ENCODE measurements around the gene ITGB4. TPM values are rescaled to one million over a fixed set of nuclear protein-coding genes. Genes with fewer than 3 reads are reported as not detected.

Gene ITGB4
- total and polyA plus RNA-seq, 10 of the 15 experiments (the other 5 are each of a cell fraction or from before 2014, with no cell fraction given): 0.06 to 1.6 (median 0.27) TPM; not detected in 2

- Histone ChIP-seq H3K9ac (ENCODE audit: control insufficient read depth, insufficient read depth, low read length) (no peak overlapping the region), H2AFZ (ENCODE audit: control insufficient read depth, low read depth, low read length) (no peak overlapping the region), H3K27ac (ENCODE audit: control insufficient read depth, insufficient read depth) (no peak overlapping the region), H3K27me3 (replicated peaks in 1 of 2; ENCODE audit: control insufficient read depth in 2 of 2, insufficient read depth in 2 of 2, low read length in 1 of 2) (no peaks in the 10 kb centered on the region), H3K9me3 (replicated peaks; ENCODE audit: control insufficient read depth, insufficient read depth, low read length) (no peaks in the 10 kb centered on the region; the same call in 2 of the 3 replicates), H4K20me1 (ENCODE audit: control insufficient read depth, insufficient read depth) (no peaks in the 10 kb centered on the region), H3K36me3 (ENCODE audit: control insufficient read depth in 2 of 2, insufficient read depth in 2 of 2, low read length in 1 of 2) (peaks cover 0 to 20% of the 10 kb centered on the region in 2 experiments; a peak in 2 of 4 replicates), H3K4me1 (ENCODE audit: control insufficient read depth, insufficient read depth, low read length) (peaks cover 43% of the 10 kb centered on the region), H3K79me2 (ENCODE audit: control insufficient read depth, insufficient read depth, low read length) (peaks cover 45% of the 10 kb centered on the region), H3K4me2 (ENCODE audit: control insufficient read depth, insufficient read depth) (peak overlapping the region; percentile 9; the same call in 1 of the 2 replicates), H3K4me3 (no peak overlapping the region)
- ChIA-PET SMC1A (ENCODE audit: uncharacterized antibody, unreplicated experiment) (no interaction called here), CTCF (interaction anchor here (0.9 to 13.2 kb wide), 7 partner anchors 9 to 68 kb away, joined by 3 to 134 read pairs (median 10); no protein-coding TSS in a partner anchor), POLR2A (no interaction called here), RAD21 (ENCODE audit: unreplicated experiment) (interaction anchor here (1.2 to 3.5 kb wide), 2 partner anchors 64 to 69 kb away, joined by 4 to 21 read pairs; no protein-coding TSS in a partner anchor)
- in situ Hi-C loops (cut with MboI) (no loop called here), intact Hi-C loops (cut with micrococcal nuclease; ENCODE audit: unreplicated experiment) (no loop called here)
- FAIRE-seq: no peak
- TF ChIP-seq RUNX3 (IDR thresholded peaks at IDR 0.05; ENCODE audit: low read length): no peak
- TF ChIP-seq CEBPB (IDR thresholded peaks at IDR 0.05; ENCODE audit: borderline replicate concordance in 1 of 2, low read depth in 2 of 2, low read length in 2 of 2): no peak
- no peak for TF ChIP-seq BMI1 (IDR thresholded peaks at IDR 0.05; ENCODE audit: borderline replicate concordance)
- TF ChIP-seq GABPA (IDR thresholded peaks at IDR 0.05; ENCODE audit: low read depth): no peak
- no peak for TF ChIP-seq STAT1 (conservative IDR thresholded peaks at IDR 0.05)
- no peak for DNase-seq (ENCODE audit: low read depth, low spot score)
- no peak for ATAC-seq
- no TSS peak for BruUV-seq (replicated peaks)
- WGBS (ENCODE audit: insufficient coverage, insufficient replicate concordance, low lambda C conversion rate, missing lambda C conversion rate): 79% methylated on average over 7 of the region's 7 CpGs
Measured at GRCh38 chr17:75684924-75685323, 36.3 kb upstream of the ITGB4 start.

- H3K79me2 ChIP-seq (ENCODE audit: control insufficient read depth, insufficient read depth, low read length): peaks cover 50% of the 10 kb centered on the region
- RAD21 ChIA-PET (ENCODE audit: unreplicated experiment): interaction anchor here (0.7 to 3.5 kb wide), 3 partner anchors 60 to 68 kb away, joined by 3 to 21 read pairs (median 4); no protein-coding TSS in a partner anchor
- H3K36me3 ChIP-seq (ENCODE audit: control insufficient read depth in 2 of 2, insufficient read depth in 2 of 2, low read length in 1 of 2): peaks cover 0 to 22% of the 10 kb centered on the region in 2 experiments; a peak in 3 of 4 replicates
- SMC1A ChIA-PET (ENCODE audit: uncharacterized antibody, unreplicated experiment): interaction anchor here (0.9 kb wide), 1 partner anchor 9 kb away, joined by 3 read pairs; no protein-coding TSS in a partner anchor
- no peak overlapping the region for H3K9ac ChIP-seq (ENCODE audit: control insufficient read depth, insufficient read depth, low read length)
- no peak for DNase-seq (ENCODE audit: low read depth, low spot score)
- intact Hi-C loops (cut with micrococcal nuclease; ENCODE audit: unreplicated experiment) (no loop called here), in situ Hi-C loops (cut with MboI) (no loop called here)
- no peaks in the 10 kb centered on the region; the same call in 2 of the 3 replicates for H3K9me3 ChIP-seq (replicated peaks; ENCODE audit: control insufficient read depth, insufficient read depth, low read length)
- H3K4me3 ChIP-seq: peak overlapping the region; percentile 42; the same call in 1 of the 2 replicates
- CTCF ChIA-PET: interaction anchor here (0.7 to 13.2 kb wide), 9 partner anchors 10 to 68 kb away, joined by 3 to 134 read pairs (median 4); no protein-coding TSS in a partner anchor
- 2% methylated on average over 3 of the region's 3 CpGs for WGBS (ENCODE audit: insufficient coverage, insufficient replicate concordance, low lambda C conversion rate, missing lambda C conversion rate)
- H3K4me2 ChIP-seq (ENCODE audit: control insufficient read depth, insufficient read depth): no peak overlapping the region
- no peak for FAIRE-seq
- no TSS peak for BruUV-seq (replicated peaks)
- peak overlapping the region; percentile 84 for H3K27ac ChIP-seq (ENCODE audit: control insufficient read depth, insufficient read depth)
- POLR2A ChIA-PET: interaction anchor here (0.6 kb wide), 1 partner anchor 527 kb away, joined by 3 read pairs; no protein-coding TSS in a partner anchor
- no peaks in the 10 kb centered on the region for H3K27me3 ChIP-seq (replicated peaks in 1 of 2; ENCODE audit: control insufficient read depth in 2 of 2, insufficient read depth in 2 of 2, low read length in 1 of 2)
- ATAC-seq: no peak
- H3K4me1 ChIP-seq (ENCODE audit: control insufficient read depth, insufficient read depth, low read length): peaks cover 45% of the 10 kb centered on the region
- no peaks in the 10 kb centered on the region for H4K20me1 ChIP-seq (ENCODE audit: control insufficient read depth, insufficient read depth)
- no peak overlapping the region for H2AFZ ChIP-seq (ENCODE audit: control insufficient read depth, low read depth, low read length)
- no peak for TF ChIP-seq ZBED1 (IDR thresholded peaks at IDR 0.05; ENCODE audit: borderline replicate concordance)
- no peak for TF ChIP-seq NFYA (IDR thresholded peaks at IDR 0.05; ENCODE audit: borderline replicate concordance, low read depth, low read length)
- no peak for TF ChIP-seq USF1 (IDR thresholded peaks at IDR 0.05; ENCODE audit: borderline replicate concordance, extremely low read length, insufficient read depth, low read depth, low read length)
- no peak for TF ChIP-seq SUPT20H (IDR thresholded peaks at IDR 0.05; ENCODE audit: borderline replicate concordance, control insufficient read depth, low read depth, low read length)
- TF ChIP-seq TBL1XR1 (IDR thresholded peaks at IDR 0.05; ENCODE audit: low read depth, low read length): no peak
- no peak for TF ChIP-seq KAT2A (conservative IDR thresholded peaks at IDR 0.05; ENCODE audit: control insufficient read depth, low read depth, low read length)
- no peak for TF ChIP-seq ETV6 (conservative IDR thresholded peaks at IDR 0.05 in 1 of 2, IDR thresholded peaks at IDR 0.05 in 1 of 2; ENCODE audit: borderline replicate concordance in 1 of 2, low read depth in 1 of 2)
- no peak for TF ChIP-seq USF2 (IDR thresholded peaks at IDR 0.05; ENCODE audit: borderline replicate concordance, low read depth, low read length)
Measured at GRCh38 chr17:75685499-75685898, 35.8 kb upstream of the ITGB4 start.
